K562 (cell line): ENCODE data around the gene PRPSAP1. TPM values are rescaled to one million over a fixed set of nuclear protein-coding genes. Genes with fewer than 3 reads are reported as not detected.

Experiments
- ADNP ChIP-seq: fragments of 200-800 bp; sonication (Bioruptor generic); IDR thresholded peaks from 2 replicates; pipeline ENCODE4 v1.6.1; 2016; ENCODE audit warnings: missing genetic modification characterization, missing compliant biosample characterization
- DLX4 ChIP-seq: fragments of 250-450 bp; sonication (Bioruptor Pico); IDR thresholded peaks from 2 replicates; pipeline ENCODE4 v1.6.1; 2021; ENCODE audit warnings: mild to moderate bottlenecking
- FOXP4 ChIP-seq: sonication (generic); formaldehyde crosslinking; IDR thresholded peaks from 2 replicates; pipeline ENCODE4 v1.8.0; 2022; ENCODE audit warnings: mild to moderate bottlenecking, missing genetic modification reagents, borderline replicate concordance
- HNRNPL ChIP-seq: fragments of 200-400 bp; formaldehyde crosslinking; IDR thresholded peaks from 2 replicates; pipeline ENCODE4 v1.6.1; 2017; ENCODE audit warnings: low read depth, mild to moderate bottlenecking, low read length
- JUND ChIP-seq, 2 experiments: IDR thresholded peaks; 2 replicates in 1 of 2; 3 replicates in 1 of 2; pipeline ENCODE4 v1.6.1; 2011; ENCODE audit warnings: borderline replicate concordance in 2 of 2, low read depth in 2 of 2, low read length in 2 of 2, improper control_type of control experiment in 1 of 2, missing biosample characterization in 1 of 2, missing genetic modification characterization in 1 of 2, missing genetic modification reagents in 1 of 2
- LCOR ChIP-seq: sonication (generic); formaldehyde crosslinking; IDR thresholded peaks from 2 replicates; pipeline ENCODE4 v1.8.0; 2022; ENCODE audit warnings: mild to moderate bottlenecking, missing genetic modification reagents
- MYNN ChIP-seq, 2 experiments: sonication (generic); formaldehyde crosslinking in 1 of 2; IDR thresholded peaks; 2 replicates each; pipeline versions ENCODE4 v1.5.0 to v1.6.1; 2016 to 2020; ENCODE audit warnings: antibody characterized with exemption in 1 of 2, missing genetic modification reagents in 1 of 2
- NR4A1 ChIP-seq, 2 experiments: fragments of 250-450 bp in 1 of 2; fragments of 450-650 bp in 1 of 2; sonication (Bioruptor Pico) in 1 of 2; IDR thresholded peaks; 2 replicates each; pipeline versions ENCODE4 v1.4.0 to v1.6.1; 2016 to 2020; ENCODE audit warnings: mild to moderate bottlenecking in 2 of 2, missing compliant biosample characterization in 1 of 2, missing genetic modification characterization in 1 of 2, moderate library complexity in 1 of 2
- POLR2AphosphoS5 ChIP-seq: IDR thresholded peaks from 2 replicates; pipeline ENCODE4 v1.6.1; 2011; ENCODE audit warnings: mild to moderate bottlenecking, low read depth, low read length, moderate library complexity; ENCODE audit not compliant: control insufficient read depth, insufficient read depth
- RBBP5 ChIP-seq: fragments of 200-600 bp; sonication (generic); IDR thresholded peaks from 2 replicates; pipeline ENCODE4 v1.6.1; 2012; ENCODE audit warnings: borderline replicate concordance, mild to moderate bottlenecking, low read length, control low read depth, inconsistent platforms; ENCODE audit not compliant: insufficient read depth, poor library complexity, severe bottlenecking
- RBM25 ChIP-seq: fragments of 200-400 bp; formaldehyde crosslinking; IDR thresholded peaks from 2 replicates; pipeline ENCODE4 v1.6.1; 2018; ENCODE audit warnings: low read length, low read depth, moderate library complexity; ENCODE audit not compliant: severe bottlenecking
- RBM39 ChIP-seq: fragments of 200-400 bp; formaldehyde crosslinking; optimal IDR thresholded peaks from 2 replicates; pipeline ENCODE3; 2018; ENCODE audit warnings: low read depth, low read length
- THRB ChIP-seq: fragments of 450-650 bp; formaldehyde crosslinking; conservative IDR thresholded peaks from 2 replicates; pipeline ENCODE4 v1.4.0; 2022; ENCODE audit warnings: mild to moderate bottlenecking, missing genetic modification characterization
- ZBTB7A ChIP-seq: IDR thresholded peaks from 2 replicates; pipeline ENCODE4 v1.6.1; 2011; ENCODE audit warnings: low read depth, mild to moderate bottlenecking, low read length, moderate library complexity, borderline replicate concordance; ENCODE audit not compliant: control insufficient read depth
- ZNF165 ChIP-seq: fragments of 250-450 bp; sonication (Bioruptor Pico); IDR thresholded peaks from 2 replicates; pipeline ENCODE4 v1.4.0; 2020; ENCODE audit warnings: borderline replicate concordance
- ZNF3 ChIP-seq: fragments of 250-450 bp; sonication (Bioruptor Pico); IDR thresholded peaks from 2 replicates; pipeline ENCODE4 v1.5.0; 2021; ENCODE audit warnings: mild to moderate bottlenecking, moderate library complexity
- ZNF512 ChIP-seq: IDR thresholded peaks from 2 replicates; pipeline ENCODE4 v1.6.1; 2016; ENCODE audit warnings: missing genetic modification characterization, missing compliant biosample characterization
- polyA plus RNA-seq, 8 experiments: library from polyadenylated mRNA; depleted of rRNA in 4 of 8; stranded (reverse) in 5 of 8; unstranded in 3 of 8; fragments of >200 nt; fragmentation: Nextera tagmentation in 2 of 8; fragmentation: Illumina TruSeq in 1 of 8; extraction: Ambion mirVana in 2 of 8; extraction: Trizol in 1 of 8; gene quantifications; 2 replicates each; pipeline versions ENCODE4 v1.2.1 to v1.2.3, GENCODE V29; 2011 to 2014; ENCODE audit warnings: inconsistent platforms in 1 of 8, missing spikeins in 1 of 8
- total RNA-seq, 7 experiments: library from RNA; depleted of rRNA in 6 of 7; stranded (reverse); fragments of >200 nt in 6 of 7; fragmentation: Illumina TruSeq in 2 of 7; extraction: Trizol in 2 of 7; gene quantifications; 2 replicates each; pipeline versions ENCODE4 v1.2.1 to v1.2.3, GENCODE V29; 2011 to 2021; ENCODE audit warnings: low replicate concordance in 1 of 7

The PRPSAP1 gene
- total and polyA plus RNA-seq, 9 of the 15 experiments (the other 6 are each of a cell fraction or from before 2014, with no cell fraction given) = 21.9 to 77.1 (median 40.8) TPM

GRCh38 chr17:76271669-76272540 lies 81.8 kb downstream of the PRPSAP1 start (continued):
- TF ChIP-seq JUND (IDR thresholded peaks at IDR 0.05; ENCODE audit: borderline replicate concordance, low read depth, low read length) (no peak), JUND (tag; IDR thresholded peaks at IDR 0.05; ENCODE audit: borderline replicate concordance, low read depth, low read length) (no peak), ADNP (no peak), FOXP4 (CRISPR knock-in tag) (0 out of 2 replicates have a peak, but pooled peaks have one; percentile 31), THRB (CRISPR knock-in tag) (peak; percentile 88), NR4A1 (CRISPR knock-in tag; IDR thresholded peaks at IDR 0.05) (no peak), NR4A1 (tag; IDR thresholded peaks at IDR 0.05) (no peak), ZNF3 (CRISPR knock-in tag) (no peak), POLR2AphosphoS5 (peak; percentile 52), LCOR (no peak), RBBP5 (no peak), ZNF512 (tag) (no peak), HNRNPL (no peak), DLX4 (CRISPR knock-in tag) (no peak), RBM39 (no peak), RBM25 (no peak), MYNN (IDR thresholded peaks at IDR 0.05) (peak; percentile 63), MYNN (CRISPR knock-in tag; IDR thresholded peaks at IDR 0.05) (no peak), ZBTB7A (peak; percentile 52), ZNF165 (no peak)
